Activated CD8-positive, alpha-beta T cell treated with anti-CD3 and anti-CD28 coated beads, Interleukin-2, amount 10 ng/mL, durations not matched to agents 7 days and 5 days (primary cell): ENCODE results near the gene RBL2. TPM values are rescaled to one million over a fixed set of nuclear protein-coding genes. Genes with fewer than 3 reads are reported as not detected.
"Not testable (repeated sequence)": the region's sequence is repeated elsewhere in the genome, so short reads cannot be mapped to it uniquely, and the experiment has no call there.

Experiments used
- ATAC-seq: fragments of 150-1000 bp; cut with Tn5 transposase; one replicate; pipeline ENCODE4 v1.10.0; 2021; ENCODE audit warnings: moderate library complexity
- CTCF ChIA-PET: fragments of 350-600 bp; sonication (Branson Sonifier 250); formaldehyde crosslinking; loops from one replicate; lab custom pipeline; 2021; ENCODE audit warnings: antibody characterized with exemption; lab: Charles Lee
- POLR2A ChIA-PET: fragments of 350-600 bp; sonication (Branson Sonifier 250); formaldehyde crosslinking; loops from one replicate; lab custom pipeline; 2021; ENCODE audit warnings: antibody characterized with exemption; lab: Charles Lee
- DNase-seq: peaks from one replicate; pipeline ENCODE4 v3.0.0-alpha.2; 2020
- H3K27ac Mint-ChIP-seq: one replicate; pipeline ENCODE4 v1.8.0; 2021; ENCODE audit warnings: mild to moderate bottlenecking, mixed read lengths
- H3K27me3 Mint-ChIP-seq: one replicate; pipeline ENCODE4 v1.8.0; 2021; ENCODE audit warnings: low read depth, mixed read lengths
- H3K36me3 Mint-ChIP-seq: one replicate; pipeline ENCODE4 v1.8.0; 2021; ENCODE audit warnings: low read depth, mixed read lengths
- H3K4me1 Mint-ChIP-seq: one replicate; pipeline ENCODE4 v1.8.0; 2021; ENCODE audit warnings: low read depth, mixed read lengths
- H3K4me3 Mint-ChIP-seq: one replicate; pipeline ENCODE4 v1.8.0; 2021; ENCODE audit warnings: mild to moderate bottlenecking, mixed read lengths
- H3K9me3 Mint-ChIP-seq: one replicate; pipeline ENCODE4 v1.8.0; 2022; ENCODE audit warnings: mixed read lengths; ENCODE audit not compliant: insufficient read depth
- total RNA-seq, 2 experiments: library from RNA; stranded (reverse); gene quantifications; one replicate each; pipeline ENCODE4 v1.2.3, GENCODE V29; 2021

RBL2 gene
- total RNA-seq, 2 experiments from 2014 or later: 137 to 138 TPM

GRCh38 chr16:53537626-53538025 lies 103.4 kb downstream of the RBL2 start:
- no peak for ATAC-seq
- ChIA-PET CTCF (interaction anchor here (2.0 to 3.4 kb wide), 2 partner anchors 8 to 13 kb away, joined by 10 to 22 read pairs; no protein-coding TSS in a partner anchor), POLR2A (no interaction called here)
- no peaks in the 10 kb centered on the region for H3K36me3 Mint-ChIP-seq
- H3K27me3 Mint-ChIP-seq: peaks cover 4% of the 10 kb centered on the region
- no peaks in the 10 kb centered on the region for H3K9me3 Mint-ChIP-seq
- DNase-seq: no peak
- H3K4me1 Mint-ChIP-seq: peaks cover 1% of the 10 kb centered on the region
- H3K4me3 Mint-ChIP-seq: no peak overlapping the region
- no peak overlapping the region for H3K27ac Mint-ChIP-seq

- ATAC-seq, H3K27ac Mint-ChIP-seq, H3K4me1 Mint-ChIP-seq, POLR2A ChIA-PET, DNase-seq, H3K4me3 Mint-ChIP-seq, H3K36me3 Mint-ChIP-seq, CTCF ChIA-PET, H3K9me3 Mint-ChIP-seq: not testable (repeated sequence)
- peaks cover 12% of the 10 kb centered on the region for H3K27me3 Mint-ChIP-seq
These were observed 105.1 kb downstream of the RBL2 start for GRCh38 chr16:53539346-53539745.

GRCh38 chr16:53539759-53540718 lies 105.8 kb downstream of the RBL2 start:
- H3K4me3 Mint-ChIP-seq, H3K36me3 Mint-ChIP-seq, H3K27ac Mint-ChIP-seq, CTCF ChIA-PET, ATAC-seq, DNase-seq, POLR2A ChIA-PET, H3K9me3 Mint-ChIP-seq: not testable (repeated sequence)
- Mint-ChIP-seq H3K4me1 (peaks cover 15% of the 10 kb centered on the region), H3K27me3 (peaks cover 12% of the 10 kb centered on the region)

Other genes with a start within 250 kb of the RBL2 start
- gene AKTIP, start 68.7 kb downstream of the RBL2 start, total RNA-seq: 10 to 100 TPM; 54.0 to 56.8 TPM